ENCODE data around the gene ALK. TPM values are rescaled to one million over a fixed set of nuclear protein-coding genes. Genes with fewer than 3 reads are reported as not detected.

ALK gene
- total RNA-seq, 2 donors from 2014 or later: 0.19 TPM; not detected in 1

GRCh38 chr2:29495536-29496060, 425.8 kb downstream of the ALK start:
- no peaks in the 10 kb centered on the region for H3K4me1 ChIP-seq
- intact Hi-C loops (cut with DNase I): no loop called here
- no peak overlapping the region for H3K4me3 ChIP-seq
- H3K9me3 ChIP-seq: no peaks in the 10 kb centered on the region
- H3K36me3 ChIP-seq: no peaks in the 10 kb centered on the region
- H3K9ac ChIP-seq (ENCODE audit: low read depth in 2 of 2, low read length in 2 of 2): no peak overlapping the region
- TF ChIP-seq, protein P1, sequence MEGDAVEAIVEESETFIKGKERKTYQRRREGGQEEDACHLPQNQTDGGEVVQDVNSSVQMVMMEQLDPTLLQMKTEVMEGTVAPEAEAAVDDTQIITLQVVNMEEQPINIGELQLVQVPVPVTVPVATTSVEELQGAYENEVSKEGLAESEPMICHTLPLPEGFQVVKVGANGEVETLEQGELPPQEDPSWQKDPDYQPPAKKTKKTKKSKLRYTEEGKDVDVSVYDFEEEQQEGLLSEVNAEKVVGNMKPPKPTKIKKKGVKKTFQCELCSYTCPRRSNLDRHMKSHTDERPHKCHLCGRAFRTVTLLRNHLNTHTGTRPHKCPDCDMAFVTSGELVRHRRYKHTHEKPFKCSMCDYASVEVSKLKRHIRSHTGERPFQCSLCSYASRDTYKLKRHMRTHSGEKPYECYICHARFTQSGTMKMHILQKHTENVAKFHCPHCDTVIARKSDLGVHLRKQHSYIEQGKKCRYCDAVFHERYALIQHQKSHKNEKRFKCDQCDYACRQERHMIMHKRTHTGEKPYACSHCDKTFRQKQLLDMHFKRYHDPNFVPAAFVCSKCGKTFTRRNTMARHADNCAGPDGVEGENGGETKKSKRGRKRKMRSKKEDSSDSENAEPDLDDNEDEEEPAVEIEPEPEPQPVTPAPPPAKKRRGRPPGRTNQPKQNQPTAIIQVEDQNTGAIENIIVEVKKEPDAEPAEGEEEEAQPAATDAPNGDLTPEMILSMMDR (IDR thresholded peaks at IDR 0.05): no peak
- DNase-seq: no peak
- H3K27me3 ChIP-seq: no peaks in the 10 kb centered on the region
- no peak overlapping the region for H3K27ac ChIP-seq

GRCh38 chr2:29495068-29495467, 426.3 kb downstream of the ALK start:
- no peak for DNase-seq
- H3K27ac ChIP-seq: no peak overlapping the region
- intact Hi-C loops (cut with DNase I): no loop called here

DNA sequence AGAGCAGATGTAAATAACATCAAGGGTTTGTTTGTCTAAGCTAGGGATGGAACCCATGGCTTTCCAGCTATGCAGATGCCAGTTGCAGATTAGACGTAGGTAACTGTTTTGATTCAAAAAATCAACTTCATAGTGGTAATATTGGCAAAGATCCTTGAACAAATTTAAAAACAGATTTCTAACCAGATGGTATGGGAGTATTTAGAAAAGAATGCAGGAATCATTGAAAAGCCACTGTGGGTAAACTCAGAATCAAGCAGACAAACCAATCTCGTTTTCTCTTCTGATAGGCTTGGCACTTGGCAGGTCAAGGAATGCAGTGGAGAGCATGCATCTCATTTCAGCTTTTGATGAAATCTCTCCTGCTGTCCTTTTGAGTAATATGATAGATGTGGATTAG, 428.7 kb downstream of the ALK start:
- Histone ChIP-seq H3K4me1 (no peaks in the 10 kb centered on the region), H3K4me3 (no peak overlapping the region), H3K9me3 (no peaks in the 10 kb centered on the region), H3K36me3 (no peaks in the 10 kb centered on the region), H3K27ac (no peak overlapping the region), H3K27me3 (no peaks in the 10 kb centered on the region), H3K9ac (ENCODE audit: low read depth in 2 of 2, low read length in 2 of 2) (no peak overlapping the region)
- no peak for DNase-seq
- intact Hi-C loops (cut with DNase I): no loop called here
- TF ChIP-seq, protein P1 (IDR thresholded peaks at IDR 0.05): no peak

More at GRCh38 chr2:29495068-29495467, 426.3 kb downstream of the ALK start:
- H3K27me3 ChIP-seq: no peaks in the 10 kb centered on the region
- TF ChIP-seq, protein P1 (IDR thresholded peaks at IDR 0.05): no peak
- H3K9me3 ChIP-seq: no peaks in the 10 kb centered on the region
- H3K36me3 ChIP-seq: no peaks in the 10 kb centered on the region
- no peak overlapping the region for H3K4me3 ChIP-seq
- H3K9ac ChIP-seq (ENCODE audit: low read depth in 2 of 2, low read length in 2 of 2): no peak overlapping the region
- H3K4me1 ChIP-seq: no peaks in the 10 kb centered on the region

GRCh38 chr2:29490045-29490444, 431.3 kb downstream of the ALK start:
- Histone ChIP-seq H3K27ac (no peak overlapping the region), H3K36me3 (no peaks in the 10 kb centered on the region), H3K27me3 (no peaks in the 10 kb centered on the region), H3K9ac (ENCODE audit: low read depth in 2 of 2, low read length in 2 of 2) (no peak overlapping the region), H3K4me1 (no peaks in the 10 kb centered on the region), H3K4me3 (no peak overlapping the region), H3K9me3 (no peaks in the 10 kb centered on the region)
- TF ChIP-seq, protein P1 (IDR thresholded peaks at IDR 0.05): no peak
- DNase-seq: no peak
- intact Hi-C loops (cut with DNase I): no loop called here

- no peaks in the 10 kb centered on the region for H3K9me3 ChIP-seq
- TF ChIP-seq, protein P1 (IDR thresholded peaks at IDR 0.05): no peak
- no peak for DNase-seq
- intact Hi-C loops (cut with DNase I): no loop called here
- H3K27me3 ChIP-seq: no peaks in the 10 kb centered on the region
- no peak overlapping the region for H3K9ac ChIP-seq (ENCODE audit: low read depth in 2 of 2, low read length in 2 of 2)
- H3K36me3 ChIP-seq: no peaks in the 10 kb centered on the region
- no peak overlapping the region for H3K27ac ChIP-seq
- H3K4me3 ChIP-seq: no peak overlapping the region
- no peaks in the 10 kb centered on the region for H3K4me1 ChIP-seq
These were observed 431.8 kb downstream of the ALK start for GRCh38 chr2:29489568-29489967.

Data from colonic mucosa (tissue), 4 donors.